ENCODE results near the gene CAMK2A.

CAMK2A gene

DNA sequence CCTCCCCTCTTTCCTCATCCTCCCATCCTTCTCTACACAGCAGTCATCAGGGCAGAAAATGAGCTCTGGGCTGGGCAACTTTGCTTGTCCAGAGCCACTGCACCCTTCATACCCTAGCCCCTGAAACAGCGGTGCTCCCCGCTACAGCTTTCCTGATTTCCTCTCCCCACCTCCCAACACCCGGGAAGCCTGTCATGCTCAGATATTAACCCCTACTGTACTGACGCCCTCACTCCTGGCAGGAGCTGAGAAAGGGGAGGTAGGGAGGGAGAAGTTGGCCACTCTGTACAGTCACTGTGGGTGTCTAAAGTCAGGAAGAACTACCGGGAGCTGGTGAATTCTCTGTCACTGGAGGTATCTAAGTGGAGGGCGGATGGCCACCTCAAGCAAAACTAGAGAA lies 782 bp downstream of the CAMK2A start:
- no peak overlapping the region for H3K27ac ChIP-seq
- no peak for DNase-seq (ENCODE audit: low spot score)
- CTCF ChIA-PET, result interaction anchor here (0.6 to 1.0 kb wide), 2 partner anchors 16 to 534 kb away, joined by 3 read pairs; no protein-coding TSS in a partner anchor
- TF ChIP-seq, protein P1, sequence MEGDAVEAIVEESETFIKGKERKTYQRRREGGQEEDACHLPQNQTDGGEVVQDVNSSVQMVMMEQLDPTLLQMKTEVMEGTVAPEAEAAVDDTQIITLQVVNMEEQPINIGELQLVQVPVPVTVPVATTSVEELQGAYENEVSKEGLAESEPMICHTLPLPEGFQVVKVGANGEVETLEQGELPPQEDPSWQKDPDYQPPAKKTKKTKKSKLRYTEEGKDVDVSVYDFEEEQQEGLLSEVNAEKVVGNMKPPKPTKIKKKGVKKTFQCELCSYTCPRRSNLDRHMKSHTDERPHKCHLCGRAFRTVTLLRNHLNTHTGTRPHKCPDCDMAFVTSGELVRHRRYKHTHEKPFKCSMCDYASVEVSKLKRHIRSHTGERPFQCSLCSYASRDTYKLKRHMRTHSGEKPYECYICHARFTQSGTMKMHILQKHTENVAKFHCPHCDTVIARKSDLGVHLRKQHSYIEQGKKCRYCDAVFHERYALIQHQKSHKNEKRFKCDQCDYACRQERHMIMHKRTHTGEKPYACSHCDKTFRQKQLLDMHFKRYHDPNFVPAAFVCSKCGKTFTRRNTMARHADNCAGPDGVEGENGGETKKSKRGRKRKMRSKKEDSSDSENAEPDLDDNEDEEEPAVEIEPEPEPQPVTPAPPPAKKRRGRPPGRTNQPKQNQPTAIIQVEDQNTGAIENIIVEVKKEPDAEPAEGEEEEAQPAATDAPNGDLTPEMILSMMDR (conservative IDR thresholded peaks at IDR 0.05; ENCODE audit: low read depth), result no peak
- POLR2A ChIA-PET (ENCODE audit: low non-redundant PET), result no interaction called here

DNA sequence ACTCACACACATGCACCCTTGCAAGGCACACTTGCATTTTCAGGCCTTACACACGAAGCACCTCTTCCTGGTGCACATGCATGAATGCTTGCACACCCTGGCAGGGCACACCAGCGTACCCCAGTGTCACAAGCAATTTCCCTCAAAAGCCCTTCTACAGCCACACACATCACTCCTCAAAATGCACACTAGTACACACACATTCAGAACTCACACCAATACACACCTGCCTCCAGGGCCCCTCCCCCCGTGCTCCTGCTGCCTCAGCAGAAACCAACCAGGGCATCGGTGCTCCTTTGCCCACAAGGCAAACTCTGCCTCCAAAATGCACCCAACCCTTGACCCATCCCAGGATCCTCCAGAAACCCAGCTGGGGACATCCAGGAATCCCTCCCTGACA lies 1.2 kb downstream of the CAMK2A start:
- DNase-seq (ENCODE audit: low spot score), result no peak
- ChIA-PET POLR2A (ENCODE audit: low non-redundant PET) (no interaction called here), CTCF (interaction anchor here (0.7 kb wide), 1 partner anchor 412 kb away, joined by 4 read pairs; the partner anchor contains the start of gene RBM22)
- TF ChIP-seq, protein P1 (conservative IDR thresholded peaks at IDR 0.05; ENCODE audit: low read depth), result no peak
- no peak overlapping the region for H3K27ac ChIP-seq

DNA sequence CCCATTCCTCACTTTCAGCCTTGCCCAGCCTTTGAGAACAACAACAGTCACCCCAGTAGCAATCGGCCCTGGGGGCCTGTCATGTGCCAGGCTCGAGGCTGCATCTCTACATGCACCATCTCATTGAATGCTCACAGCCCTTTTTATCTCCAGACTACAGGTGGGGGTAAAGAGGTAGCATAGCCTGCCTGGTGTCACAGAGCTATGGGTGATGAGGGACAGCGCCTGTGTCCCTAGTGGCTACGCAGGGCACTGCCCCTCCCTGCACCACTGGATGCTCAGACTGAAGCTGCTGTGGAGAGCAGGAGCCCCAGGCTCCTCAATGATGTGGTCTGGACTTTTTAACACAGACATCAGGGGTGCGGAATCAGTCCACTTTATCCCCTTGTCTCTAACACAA lies 2.8 kb downstream of the CAMK2A start:
- DNase-seq (ENCODE audit: low spot score), result no peak
- POLR2A ChIA-PET (ENCODE audit: low non-redundant PET), result no interaction called here

DNA sequence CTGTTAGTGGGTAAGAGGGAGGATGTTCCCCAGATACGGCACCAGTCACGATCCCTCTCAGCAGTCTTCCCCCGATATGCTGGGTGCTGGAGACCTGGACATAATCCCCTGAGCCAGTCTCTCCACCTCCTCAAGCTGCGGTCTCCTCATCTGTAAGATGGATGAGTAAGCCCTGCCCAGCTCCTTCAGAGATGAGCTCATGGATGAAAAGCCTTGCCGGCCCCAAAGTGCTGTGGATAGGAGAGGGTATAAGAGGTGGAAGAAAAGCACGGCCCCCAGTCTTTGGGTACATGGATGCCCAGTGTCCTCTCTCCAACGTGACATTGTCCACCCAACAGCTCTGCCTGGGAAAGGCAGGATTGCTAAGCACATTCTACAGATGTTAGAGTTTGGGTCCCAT lies 4.5 kb downstream of the CAMK2A start:
- ChIA-PET CTCF (no interaction called here), POLR2A (ENCODE audit: low non-redundant PET) (no interaction called here)
- no peak for DNase-seq (ENCODE audit: low spot score)
- TF ChIP-seq, protein P1 (conservative IDR thresholded peaks at IDR 0.05; ENCODE audit: low read depth), result no peak
- no peak overlapping the region for H3K27ac ChIP-seq

More for the DNA sequence above, 2.8 kb downstream of the CAMK2A start:
- CTCF ChIA-PET, result interaction anchor here (0.6 to 1.2 kb wide), 3 partner anchors 11 to 203 kb away, joined by 3 to 5 read pairs (median 4); no protein-coding TSS in a partner anchor
- TF ChIP-seq, protein P1 (conservative IDR thresholded peaks at IDR 0.05; ENCODE audit: low read depth), result no peak
- no peak overlapping the region for H3K27ac ChIP-seq

DNA sequence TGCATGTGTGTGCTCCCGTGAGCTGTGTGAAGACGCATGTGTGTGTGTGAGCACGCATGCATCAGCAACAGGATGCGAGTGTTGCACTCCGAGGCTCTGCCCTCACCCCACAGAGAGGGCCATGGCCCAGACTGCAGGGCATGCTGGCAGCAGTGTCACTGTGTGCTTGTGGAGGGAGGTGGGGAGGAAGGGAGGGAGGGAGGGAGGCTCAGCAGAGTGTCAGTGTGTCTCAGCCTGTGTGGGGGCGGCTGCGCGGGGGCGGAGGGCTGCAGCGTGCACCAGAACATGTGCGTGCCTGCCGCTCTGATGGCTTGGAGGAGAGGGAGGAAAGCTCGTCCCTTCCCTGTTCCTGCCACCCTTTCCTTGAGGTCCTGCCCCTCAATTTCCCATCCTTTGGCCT lies 5.3 kb downstream of the CAMK2A start:
- no peak overlapping the region for H3K27ac ChIP-seq
- ChIA-PET POLR2A (ENCODE audit: low non-redundant PET) (no interaction called here), CTCF (no interaction called here)
- TF ChIP-seq, protein P1 (conservative IDR thresholded peaks at IDR 0.05; ENCODE audit: low read depth), result no peak
- no peak for DNase-seq (ENCODE audit: low spot score)

DNA sequence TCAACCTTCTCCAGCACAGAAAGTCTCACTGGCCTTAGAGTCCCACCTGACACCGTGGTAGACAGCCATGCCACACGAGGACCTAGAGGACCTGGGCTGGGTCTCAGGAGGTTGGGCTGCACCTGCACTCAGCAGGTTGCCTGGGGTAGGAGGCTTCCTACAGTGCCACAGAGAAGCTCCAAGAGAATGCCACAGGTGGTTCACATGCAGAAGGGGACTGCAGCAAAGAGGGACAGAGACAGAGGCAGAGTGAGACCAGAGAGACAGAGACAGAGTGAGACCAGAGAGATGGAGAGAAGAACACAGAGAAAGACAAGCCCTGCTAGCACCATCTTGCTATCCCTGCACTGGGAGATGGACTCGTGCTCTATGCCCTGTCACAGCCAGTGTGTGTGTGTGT lies 5.7 kb downstream of the CAMK2A start:
- POLR2A ChIA-PET (ENCODE audit: low non-redundant PET), result no interaction called here
- no peak for DNase-seq (ENCODE audit: low spot score)
- CTCF ChIA-PET, result no interaction called here
- H3K27ac ChIP-seq, result no peak overlapping the region
- TF ChIP-seq, protein P1 (conservative IDR thresholded peaks at IDR 0.05; ENCODE audit: low read depth), result no peak

DNA sequence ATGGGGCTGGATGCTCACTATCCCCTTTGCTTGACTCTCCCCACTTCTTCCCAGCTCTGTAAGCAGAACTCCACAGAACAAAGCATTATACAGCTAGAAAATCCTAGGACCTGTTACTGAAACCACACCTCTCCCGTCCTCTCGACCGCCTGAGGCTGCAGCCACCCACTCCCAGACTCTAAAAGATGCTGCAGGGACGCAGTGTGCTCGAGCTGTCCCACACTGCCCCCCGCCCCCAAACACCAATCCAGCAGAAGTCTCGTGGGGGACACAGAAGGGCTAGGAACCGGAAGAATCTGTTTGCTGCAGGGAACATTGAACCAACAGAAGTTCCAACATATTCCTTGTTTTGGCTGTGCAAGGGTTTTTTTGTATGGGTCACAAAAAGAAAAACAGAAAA lies 7.6 kb downstream of the CAMK2A start:
- no peak overlapping the region for H3K27ac ChIP-seq
- ChIA-PET POLR2A (ENCODE audit: low non-redundant PET) (no interaction called here), CTCF (no interaction called here)
- TF ChIP-seq, protein P1 (conservative IDR thresholded peaks at IDR 0.05; ENCODE audit: low read depth), result no peak
- no peak for DNase-seq (ENCODE audit: low spot score)

Data from RWPE1 (cell line).